GM21515 (cell line): Measurements from ENCODE around the gene TRAP1.

Source experiments
- ATAC-seq: cut with Tn5 transposase; IDR thresholded peaks from one replicate; pipeline ENCODE4 v1.9.1; 2021; ENCODE audit not compliant: unreplicated experiment

Gene TRAP1

GRCh38 chr16:3652373-3653195 is 64.7 kb downstream of the TRAP1 start:
- no peak for ATAC-seq

- ATAC-seq = no peak
These were observed 65.6 kb downstream of the TRAP1 start for GRCh38 chr16:3651461-3652372.

- no peak for ATAC-seq
These were observed 66.6 kb downstream of the TRAP1 start for GRCh38 chr16:3650631-3651265.

GRCh38 chr16:3646348-3646920 is 70.9 kb downstream of the TRAP1 start:
- ATAC-seq = no peak

- ATAC-seq = no peak
These were observed 71.6 kb downstream of the TRAP1 start for GRCh38 chr16:3645504-3646347.

GRCh38 chr16:3645108-3645503 is 72.2 kb downstream of the TRAP1 start:
- ATAC-seq = no peak

- ATAC-seq = no peak
These were observed 74.1 kb downstream of the TRAP1 start for GRCh38 chr16:3643095-3643730.

GRCh38 chr16:3642397-3643094 is 74.8 kb downstream of the TRAP1 start:
- ATAC-seq = no peak

- ATAC-seq = no peak
These were observed 75.4 kb downstream of the TRAP1 start for GRCh38 chr16:3641801-3642396.

- ATAC-seq = no peak
These were observed 76.5 kb downstream of the TRAP1 start for GRCh38 chr16:3640632-3641501.

GRCh38 chr16:3640207-3640606 is 77.1 kb downstream of the TRAP1 start:
- ATAC-seq = no peak

- no peak for ATAC-seq
These were observed 78.2 kb downstream of the TRAP1 start for GRCh38 chr16:3638916-3639644.

- ATAC-seq = no peak
These were observed 79.9 kb downstream of the TRAP1 start for GRCh38 chr16:3637371-3637923.

- no peak for ATAC-seq
These were observed 91.2 kb downstream of the TRAP1 start for GRCh38 chr16:3625911-3626732.

- ATAC-seq = no peak
These were observed 92.0 kb downstream of the TRAP1 start for GRCh38 chr16:3625331-3625730.

GRCh38 chr16:3623642-3624041 is 93.7 kb downstream of the TRAP1 start:
- ATAC-seq = no peak
